ENCODE data around the gene PTH2R.
"Not testable (repeated sequence)": the region's sequence is repeated elsewhere in the genome, so short reads cannot be mapped to it uniquely, and the experiment has no call there.

Gene PTH2R

GRCh38 chr2:208488686-208489564 is 82.3 kb downstream of the PTH2R start:
- DNase-seq (ENCODE audit: low read depth), result no peak

- no peak for DNase-seq (ENCODE audit: low read depth)
These were observed 83.1 kb downstream of the PTH2R start for GRCh38 chr2:208489687-208490086.

GRCh38 chr2:208490492-208490891 is 83.9 kb downstream of the PTH2R start:
- DNase-seq (ENCODE audit: low read depth), result no peak

- DNase-seq (ENCODE audit: low read depth), result no peak
These were observed 85.0 kb downstream of the PTH2R start for GRCh38 chr2:208491641-208492040.

- DNase-seq (ENCODE audit: low read depth), result no peak
These were observed 85.5 kb downstream of the PTH2R start for GRCh38 chr2:208492069-208492468.

GRCh38 chr2:208493186-208493585 is 86.6 kb downstream of the PTH2R start:
- DNase-seq (ENCODE audit: low read depth), result no peak

- DNase-seq (ENCODE audit: low read depth), result no peak
These were observed 89.5 kb downstream of the PTH2R start for GRCh38 chr2:208496129-208496528.

GRCh38 chr2:208501206-208501605 is 94.6 kb downstream of the PTH2R start:
- no peak for DNase-seq (ENCODE audit: low read depth)

- no peak for DNase-seq (ENCODE audit: low read depth)
These were observed 95.7 kb downstream of the PTH2R start for GRCh38 chr2:208502288-208502687.

GRCh38 chr2:208505365-208505764 is 98.8 kb downstream of the PTH2R start:
- not testable (repeated sequence) for DNase-seq (ENCODE audit: low read depth)

- no peak for DNase-seq (ENCODE audit: low read depth)
These were observed 103.0 kb downstream of the PTH2R start for GRCh38 chr2:208509586-208509985.

- no peak for DNase-seq (ENCODE audit: low read depth)
These were observed 104.4 kb downstream of the PTH2R start for GRCh38 chr2:208511016-208511415.

GRCh38 chr2:208511573-208511972 is 105.0 kb downstream of the PTH2R start:
- DNase-seq (ENCODE audit: low read depth), result no peak

- no peak for DNase-seq (ENCODE audit: low read depth)
These were observed 108.5 kb downstream of the PTH2R start for GRCh38 chr2:208515099-208515498.

GRCh38 chr2:208523069-208523468 is 116.5 kb downstream of the PTH2R start:
- not testable (repeated sequence) for DNase-seq (ENCODE audit: low read depth)

- not testable (repeated sequence) for DNase-seq (ENCODE audit: low read depth)
These were observed 118.6 kb downstream of the PTH2R start for GRCh38 chr2:208525165-208525564.

GRCh38 chr2:208529796-208530195 is 123.2 kb downstream of the PTH2R start:
- no peak for DNase-seq (ENCODE audit: low read depth)

GRCh38 chr2:208531361-208531760 is 124.8 kb downstream of the PTH2R start:
- no peak for DNase-seq (ENCODE audit: low read depth)

GRCh38 chr2:208535578-208535977 is 129.0 kb downstream of the PTH2R start:
- not testable (repeated sequence) for DNase-seq (ENCODE audit: low read depth)

GRCh38 chr2:208541461-208541988 is 134.9 kb downstream of the PTH2R start:
- DNase-seq (ENCODE audit: low read depth), result no peak

GRCh38 chr2:208541989-208542464 is 135.4 kb downstream of the PTH2R start:
- no peak for DNase-seq (ENCODE audit: low read depth)

GRCh38 chr2:208542465-208543041 is 136.0 kb downstream of the PTH2R start:
- no peak for DNase-seq (ENCODE audit: low read depth)
